Muscle of arm (tissue), 12 donors: ENCODE results near the gene TRIM46. TPM values are rescaled to one million over a fixed set of nuclear protein-coding genes. Genes with fewer than 3 reads are reported as not detected.
A peak's percentile ranks its signal among the peaks of the same experiment; 100 is the strongest.

Experiments used
- DNase-seq: peaks from one replicate; pipeline ENCODE4 v3.0.0-alpha.2; 2013
- polyA plus RNA-seq, 12 donors: library from polyadenylated mRNA; unstranded; fragments of 120-200 nt; gene quantifications; one replicate each; pipeline ENCODE4 v1.2.1, GENCODE V29; 2013; ENCODE audit not compliant: insufficient read length in 12 of 12

Gene TRIM46
- polyA plus RNA-seq, 12 donors: 0.35 to 5.8 (median 0.56) TPM; not detected in 1

- no peak for DNase-seq
These were observed 1.6 kb upstream of the TRIM46 start for GRCh38 chr1:155171836-155172731.

GRCh38 chr1:155172732-155173477 is 744 bp upstream of the TRIM46 start, which contains the start of gene KRTCAP2:
Gene KRTCAP2, minus strand, starts transcription at chr1:155173304. Its CDS starts 80 bp downstream, at chr1:155173224.
- DNase-seq: peak; percentile 96

DNA sequence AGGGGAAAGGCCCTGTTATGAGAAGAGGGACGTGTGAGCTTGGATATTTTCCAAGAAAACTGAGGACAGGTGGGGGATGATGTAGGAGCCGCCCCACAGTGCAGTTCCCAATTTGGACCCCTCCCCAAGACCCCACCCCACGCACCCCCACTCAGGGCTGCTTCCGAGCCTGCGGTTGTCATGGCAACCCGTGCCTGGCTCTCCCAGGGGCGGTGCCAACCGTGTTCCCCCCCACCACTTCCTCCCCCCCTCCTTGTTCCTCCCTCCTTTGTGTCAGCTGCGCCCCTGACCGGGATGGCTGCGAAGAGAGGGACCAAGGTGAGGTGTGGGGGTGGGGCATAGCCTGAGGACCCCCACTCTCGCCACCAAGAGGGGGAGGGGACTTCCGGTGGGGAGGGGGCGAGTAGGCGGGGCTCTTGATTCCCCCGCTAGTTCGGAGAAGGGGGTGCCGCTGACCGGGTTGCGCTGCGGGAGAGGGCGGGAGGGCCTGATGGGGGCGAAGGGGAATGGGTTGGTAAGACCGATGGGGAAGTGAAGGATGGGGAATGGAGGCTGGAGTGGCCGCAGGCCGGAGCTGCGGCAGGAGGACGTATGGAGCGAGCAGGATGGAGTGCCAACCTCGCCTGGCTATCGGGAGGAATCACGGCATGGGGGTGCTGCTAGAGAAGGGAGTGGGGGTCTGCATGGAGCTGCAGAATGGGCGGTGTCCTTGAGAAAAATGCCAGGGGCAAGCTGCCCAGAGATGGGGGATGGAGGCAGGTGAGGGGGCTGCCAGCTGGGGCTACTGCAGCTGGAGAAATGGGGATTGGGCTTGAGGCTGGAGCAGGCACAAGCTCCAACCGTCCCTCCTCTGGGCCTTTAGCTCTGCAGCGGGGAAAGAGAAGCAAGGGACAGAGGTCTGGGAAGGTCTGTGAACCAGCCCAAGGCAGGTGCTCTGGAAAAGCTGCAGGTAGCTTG is 953 bp downstream of the TRIM46 start:
- DNase-seq: no peak

- DNase-seq: no peak
These were observed 1.8 kb downstream of the TRIM46 start for GRCh38 chr1:155175281-155175926.

GRCh38 chr1:155175927-155176371 is 2.3 kb downstream of the TRIM46 start:
- DNase-seq: no peak

DNA sequence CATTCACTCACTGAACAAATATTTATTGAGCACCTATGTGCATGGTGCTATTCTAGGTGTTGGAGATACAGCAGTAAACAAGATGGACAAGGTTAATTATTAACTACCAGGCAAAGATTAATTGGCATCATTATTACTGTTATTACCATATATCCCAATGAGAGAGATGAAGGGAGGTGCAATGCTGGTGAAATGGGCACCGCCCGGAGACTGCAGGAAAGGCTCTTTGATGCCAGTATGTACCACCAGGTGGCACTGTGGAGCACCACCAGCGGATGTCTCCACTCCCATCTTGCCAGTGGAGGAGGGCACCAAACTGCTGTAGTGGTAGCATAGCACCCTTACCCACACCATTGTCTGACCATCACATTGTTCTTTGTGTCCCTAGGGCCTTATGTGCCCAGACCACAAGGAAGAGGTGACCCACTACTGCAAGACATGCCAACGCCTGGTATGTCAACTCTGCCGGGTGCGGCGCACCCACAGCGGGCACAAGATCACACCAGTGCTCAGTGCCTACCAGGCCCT is 3.0 kb downstream of the TRIM46 start:
- peak; percentile 73 for DNase-seq

- no peak for DNase-seq
These were observed 3.7 kb downstream of the TRIM46 start for GRCh38 chr1:155177192-155177917.

DNA sequence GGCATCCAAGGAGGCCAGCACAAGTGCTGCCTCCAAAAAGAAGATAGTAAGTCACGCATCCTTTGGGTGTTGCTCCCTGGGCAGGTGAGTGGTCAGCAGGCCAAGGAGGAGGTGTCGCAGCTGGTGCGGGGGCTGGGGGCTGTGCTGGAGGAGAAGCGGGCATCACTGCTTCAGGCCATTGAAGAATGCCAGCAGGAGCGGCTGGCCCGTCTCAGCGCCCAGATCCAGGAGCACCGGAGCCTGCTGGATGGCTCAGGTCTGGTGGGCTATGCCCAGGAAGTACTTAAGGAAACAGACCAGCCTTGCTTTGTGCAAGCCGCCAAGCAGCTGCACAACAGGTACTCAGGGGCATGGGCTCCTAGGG is 4.3 kb downstream of the TRIM46 start:
- DNase-seq: no peak

DNA sequence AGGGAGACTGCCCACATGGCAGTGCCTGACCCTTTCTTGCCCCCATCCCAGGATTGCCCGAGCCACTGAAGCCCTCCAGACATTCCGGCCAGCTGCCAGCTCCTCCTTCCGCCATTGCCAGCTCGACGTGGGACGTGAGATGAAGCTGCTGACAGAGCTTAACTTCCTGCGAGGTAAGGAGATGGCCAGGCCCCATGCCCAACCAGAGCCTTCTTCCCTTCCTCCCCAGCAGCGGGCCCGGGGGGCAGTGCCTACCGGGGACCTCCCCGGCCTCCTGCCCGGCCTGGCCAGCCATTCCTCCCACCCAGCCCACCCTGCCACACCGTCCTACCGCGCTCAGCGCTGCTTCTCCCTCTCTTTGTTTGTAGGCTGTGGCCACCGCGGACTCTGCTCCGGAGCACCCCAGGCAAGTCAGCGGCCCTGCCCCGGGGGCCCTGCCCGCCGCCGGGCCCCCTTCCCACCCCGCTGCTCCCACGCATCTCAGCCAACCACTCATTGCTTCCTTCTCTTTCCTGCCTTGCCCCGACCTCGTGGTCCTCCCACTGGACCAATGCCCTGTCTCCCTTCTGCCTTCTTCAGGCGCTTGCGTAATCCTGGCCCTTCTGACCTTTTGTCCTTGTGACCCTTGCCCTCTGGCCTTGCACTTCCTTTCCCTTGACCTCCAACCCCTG is 4.9 kb downstream of the TRIM46 start:
- DNase-seq: no peak

DNA sequence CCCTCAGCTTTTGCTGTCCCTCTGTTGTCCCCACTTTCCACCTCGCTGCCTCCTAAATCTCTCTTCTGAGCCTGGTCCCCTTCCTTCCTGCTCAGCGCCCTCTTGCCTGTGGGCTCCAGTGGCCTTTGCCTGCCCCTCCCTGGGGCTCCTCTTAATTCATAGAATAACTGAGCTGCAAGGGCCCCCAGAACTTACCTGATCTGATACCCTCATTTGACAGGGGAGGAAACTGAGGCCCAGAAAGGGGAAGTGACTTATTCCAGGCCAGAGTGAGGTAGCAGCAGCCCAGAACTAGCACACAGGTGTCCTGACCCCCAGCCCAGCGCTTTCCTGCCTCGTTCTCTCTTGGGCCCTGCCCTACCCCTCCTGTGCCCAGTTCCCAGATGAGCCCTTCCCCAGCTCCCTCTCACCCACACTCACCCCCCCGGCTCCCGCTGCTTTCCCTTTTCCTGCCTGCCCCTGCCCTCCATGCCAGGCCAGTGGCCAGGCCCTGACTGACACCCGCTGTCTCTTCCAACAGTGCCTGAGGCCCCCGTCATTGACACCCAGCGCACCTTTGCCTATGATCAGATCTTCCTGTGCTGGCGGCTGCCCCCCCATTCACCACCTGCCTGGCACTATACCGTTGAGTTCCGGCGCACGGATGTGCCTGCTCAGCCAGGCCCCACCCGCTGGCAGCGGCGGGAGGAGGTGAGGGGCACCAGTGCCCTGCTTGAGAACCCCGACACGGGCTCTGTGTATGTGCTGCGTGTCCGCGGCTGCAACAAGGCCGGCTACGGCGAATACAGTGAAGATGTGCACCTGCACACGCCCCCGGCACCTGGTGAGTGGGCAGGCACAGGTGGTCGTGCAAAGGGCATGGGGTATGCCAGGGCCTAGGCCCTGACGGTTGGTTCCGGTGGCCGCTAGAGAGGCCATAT is 5.7 kb downstream of the TRIM46 start:
- DNase-seq: no peak

GRCh38 chr1:155181371-155182051 is 7.9 kb downstream of the TRIM46 start:
- no peak for DNase-seq

DNA sequence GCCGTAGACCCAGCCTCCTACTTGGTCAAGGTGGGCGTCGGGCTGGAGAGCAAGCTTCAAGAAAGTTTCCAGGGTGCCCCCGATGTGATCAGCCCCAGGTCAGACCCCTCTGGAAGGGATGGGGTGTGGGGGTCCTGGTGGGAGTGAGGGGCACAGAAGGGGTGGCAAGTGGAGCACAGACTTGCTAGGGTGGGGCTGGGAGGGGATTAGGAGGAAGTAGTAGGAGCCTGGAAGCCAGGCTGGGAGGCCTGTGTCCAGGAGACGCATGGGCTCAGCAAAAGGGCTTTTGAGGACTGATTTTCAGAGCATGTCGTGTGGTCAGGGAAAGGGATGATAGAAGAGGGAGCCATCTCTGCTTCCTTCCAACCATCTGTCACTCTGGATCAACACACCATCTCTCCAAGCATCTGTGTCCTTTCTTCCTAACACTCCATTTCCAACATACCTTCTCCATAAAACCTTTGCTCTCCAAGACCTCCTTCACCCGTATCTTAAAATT is 8.5 kb downstream of the TRIM46 start:
- DNase-seq: no peak

- DNase-seq: no peak
These were observed 10.1 kb downstream of the TRIM46 start for GRCh38 chr1:155183775-155184221.

GRCh38 chr1:155184351-155184811 is 10.7 kb downstream of the TRIM46 start:
- DNase-seq: no peak

- no peak for DNase-seq
These were observed 11.5 kb downstream of the TRIM46 start for GRCh38 chr1:155184835-155185782.

- no peak for DNase-seq
These were observed 12.1 kb downstream of the TRIM46 start for GRCh38 chr1:155185783-155186066.
